ENCODE results near the gene FIGNL1. TPM values are rescaled to one million over a fixed set of nuclear protein-coding genes. Genes with fewer than 3 reads are reported as not detected.

The FIGNL1 gene
- total RNA-seq, 1 experiment from 2014 or later = 13.8 TPM

DNA sequence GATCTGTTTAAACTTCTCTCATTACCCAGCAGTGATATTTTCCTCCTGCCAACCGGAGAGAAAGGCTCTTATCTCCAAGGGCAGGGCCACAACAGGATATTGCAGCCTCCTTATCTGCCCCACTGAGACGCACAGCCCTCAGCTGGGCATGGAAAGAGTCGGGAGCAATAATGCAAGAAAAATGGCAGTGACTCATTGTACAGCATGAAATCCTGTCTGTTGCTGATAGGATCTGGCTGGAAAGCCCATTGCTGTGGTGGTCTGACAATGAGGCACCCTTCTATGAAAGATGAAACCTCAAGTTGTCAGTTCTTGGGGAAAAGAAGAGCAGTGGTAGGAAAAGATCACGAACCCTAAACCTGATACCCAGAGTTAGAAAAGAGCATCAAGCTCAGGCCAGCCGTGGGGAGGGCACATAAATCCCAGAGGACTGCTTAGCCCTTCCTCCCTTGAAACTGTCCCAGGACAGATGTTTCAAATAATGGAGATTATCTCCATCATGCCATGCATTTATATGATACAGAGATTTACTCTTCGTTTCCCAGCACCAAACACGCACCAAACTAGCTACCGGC, 47.0 kb upstream of the FIGNL1 start:
- H3K36me3 Mint-ChIP-seq (ENCODE audit: insufficient read depth in 1 of 3, low read depth in 3 of 3) = peaks cover 0 to 2% (median 0%) of the 10 kb centered on the region in 3 experiments; a peak in 1 of 7 replicates
- no CpG with 5 or more reads among the region's 8 CpGs for WGBS (ENCODE audit: extremely low coverage, insufficient read length, low lambda C conversion rate)
- H3K27ac Mint-ChIP-seq = no peak overlapping the region

More for the DNA sequence above, 47.0 kb upstream of the FIGNL1 start:
- TF ChIP-seq, protein P1, sequence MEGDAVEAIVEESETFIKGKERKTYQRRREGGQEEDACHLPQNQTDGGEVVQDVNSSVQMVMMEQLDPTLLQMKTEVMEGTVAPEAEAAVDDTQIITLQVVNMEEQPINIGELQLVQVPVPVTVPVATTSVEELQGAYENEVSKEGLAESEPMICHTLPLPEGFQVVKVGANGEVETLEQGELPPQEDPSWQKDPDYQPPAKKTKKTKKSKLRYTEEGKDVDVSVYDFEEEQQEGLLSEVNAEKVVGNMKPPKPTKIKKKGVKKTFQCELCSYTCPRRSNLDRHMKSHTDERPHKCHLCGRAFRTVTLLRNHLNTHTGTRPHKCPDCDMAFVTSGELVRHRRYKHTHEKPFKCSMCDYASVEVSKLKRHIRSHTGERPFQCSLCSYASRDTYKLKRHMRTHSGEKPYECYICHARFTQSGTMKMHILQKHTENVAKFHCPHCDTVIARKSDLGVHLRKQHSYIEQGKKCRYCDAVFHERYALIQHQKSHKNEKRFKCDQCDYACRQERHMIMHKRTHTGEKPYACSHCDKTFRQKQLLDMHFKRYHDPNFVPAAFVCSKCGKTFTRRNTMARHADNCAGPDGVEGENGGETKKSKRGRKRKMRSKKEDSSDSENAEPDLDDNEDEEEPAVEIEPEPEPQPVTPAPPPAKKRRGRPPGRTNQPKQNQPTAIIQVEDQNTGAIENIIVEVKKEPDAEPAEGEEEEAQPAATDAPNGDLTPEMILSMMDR (conservative IDR thresholded peaks at IDR 0.05) = no peak
- no peaks in the 10 kb centered on the region for H3K27me3 ChIP-seq (ENCODE audit: insufficient read depth, low read length)
- H3K9me3 ChIP-seq (ENCODE audit: control insufficient read depth, low read depth, low read length) = no peaks in the 10 kb centered on the region
- no peaks in the 10 kb centered on the region for H3K4me1 ChIP-seq (ENCODE audit: insufficient read depth, low read length)
- Mint-ChIP-seq H3K4me1 (peaks cover 3 to 6% of the 10 kb centered on the region in 2 experiments; a peak in 3 of 4 replicates), H3K9me3 (peaks cover 2 to 4% of the 10 kb centered on the region in 2 experiments; a peak in 2 of 5 replicates), H3K27me3 (ENCODE audit: low read depth) (peaks cover 8% of the 10 kb centered on the region), H3K4me3 (no peak overlapping the region)
- no peak overlapping the region for H3K14ac ChIP-seq (ENCODE audit: insufficient read depth, low read length)
- no peak for DNase-seq
- no peaks in the 10 kb centered on the region for H4K20me1 ChIP-seq (ENCODE audit: control insufficient read depth, insufficient read depth, insufficient read length)
- H2BK5ac ChIP-seq (ENCODE audit: insufficient read length, low read length) = no peak overlapping the region
- no peak overlapping the region for H4K8ac ChIP-seq (replicated peaks; ENCODE audit: insufficient read length, low read depth, low read length)
- H3K23me2 ChIP-seq (ENCODE audit: insufficient read length, low read depth, low read length, poor library complexity, severe bottlenecking) = no peaks in the 10 kb centered on the region
- H2BK12ac ChIP-seq (ENCODE audit: insufficient read length, low read depth, low read length) = no peak overlapping the region
- no peak overlapping the region for H3K23ac ChIP-seq (ENCODE audit: insufficient read length, low read depth, low read length)
- H3K4ac ChIP-seq (ENCODE audit: low read depth, low read length) = no peak overlapping the region
- H2AFZ ChIP-seq (ENCODE audit: low read length) = no peak overlapping the region
- no peak overlapping the region for H2AK5ac ChIP-seq (ENCODE audit: insufficient read length, low read length)
- H3K18ac ChIP-seq (ENCODE audit: insufficient read length, low read depth, low read length) = no peak overlapping the region
- no peak overlapping the region for H3K56ac ChIP-seq (ENCODE audit: insufficient read length, low read depth, low read length)
- H3T11ph ChIP-seq (ENCODE audit: low read length) = no peak overlapping the region
- H4K5ac ChIP-seq (ENCODE audit: insufficient read length, low read depth, low read length) = no peak overlapping the region
- H2BK120ac ChIP-seq (ENCODE audit: low read depth, low read length, poor library complexity, severe bottlenecking) = no peak overlapping the region
- no peak overlapping the region for H3K27ac ChIP-seq (ENCODE audit: insufficient read length, low read depth, low read length)
- H3K79me1 ChIP-seq (ENCODE audit: insufficient read depth, low read depth, low read length, poor library complexity, severe bottlenecking) = no peaks in the 10 kb centered on the region
- no peak overlapping the region for H2BK15ac ChIP-seq (ENCODE audit: low read depth, low read length)
- no peak overlapping the region for H3K9ac ChIP-seq (ENCODE audit: extremely low read depth, insufficient read length, low read length)
- no peak overlapping the region for H3K4me2 ChIP-seq (ENCODE audit: insufficient read depth, insufficient read length, low read length)
- H3K79me2 ChIP-seq (ENCODE audit: insufficient read depth, low read length) = no peaks in the 10 kb centered on the region
- no peak overlapping the region for H4K91ac ChIP-seq (ENCODE audit: insufficient read length, low read depth, low read length)
- no peak overlapping the region for H2BK20ac ChIP-seq (ENCODE audit: low read depth, low read length, poor library complexity, severe bottlenecking)
